DOHH2 (cell line): ENCODE data around the gene PES1.

Source experiments
- H3F3A ChIP-seq: fragments of 200-600 bp; sonication (generic), shearing (Covaris generic); 2 replicates; pipeline ENCODE4 v1.6.0; 2016; ENCODE audit warnings: antibody characterized with exemption, mild to moderate bottlenecking; ENCODE audit not compliant: control insufficient read depth, insufficient read depth
- H3K27ac ChIP-seq: fragments of 200-600 bp; sonication (generic); 2 replicates; pipeline ENCODE4 v1.5.1; 2014; ENCODE audit warnings: low read depth, mild to moderate bottlenecking, low read length, moderate library complexity
- H3K27me3 ChIP-seq: fragments of 200-600 bp; sonication (generic); 2 replicates; pipeline ENCODE4 v1.6.1; 2014; ENCODE audit warnings: mild to moderate bottlenecking, low read length, mixed read lengths; ENCODE audit not compliant: control insufficient read depth
- H3K36me3 ChIP-seq: fragments of 200-600 bp; sonication (generic); 2 replicates; pipeline ENCODE4 v1.6.1; 2014; ENCODE audit warnings: mild to moderate bottlenecking, low read length, moderate library complexity, mixed read lengths; ENCODE audit not compliant: control insufficient read depth
- H3K4me1 ChIP-seq: fragments of 200-600 bp; sonication (generic); 2 replicates; pipeline ENCODE4 v1.6.1; 2014; ENCODE audit warnings: mild to moderate bottlenecking, low read length, mixed read lengths; ENCODE audit not compliant: control insufficient read depth
- H3K4me2 ChIP-seq: fragments of 200-600 bp; sonication (generic); 2 replicates; pipeline ENCODE4 v1.6.0; 2014; ENCODE audit warnings: mild to moderate bottlenecking, low read length, moderate library complexity
- H3K4me3 ChIP-seq: fragments of 200-600 bp; sonication (generic); 2 replicates; pipeline ENCODE4 v1.5.1; 2014; ENCODE audit warnings: mild to moderate bottlenecking, low read length, mixed read lengths
- H3K79me2 ChIP-seq: fragments of 200-600 bp; sonication (generic); 2 replicates; pipeline ENCODE4 v1.6.1; 2014; ENCODE audit warnings: mild to moderate bottlenecking, low read length, mixed read lengths; ENCODE audit not compliant: control insufficient read depth
- H3K9me2 ChIP-seq: fragments of 200-600 bp; sonication (generic); replicated peaks from 2 replicates; pipeline ENCODE4 v1.6.1; 2014; ENCODE audit warnings: mild to moderate bottlenecking, low read length, mixed read lengths; ENCODE audit not compliant: control insufficient read depth
- H3K9me3 ChIP-seq: fragments of 200-600 bp; sonication (generic); 2 replicates; pipeline ENCODE4 v1.6.1; 2014; ENCODE audit warnings: antibody characterized with exemption, low read length, mixed read lengths; ENCODE audit not compliant: control insufficient read depth, insufficient read depth
- H4K20me1 ChIP-seq: fragments of 200-600 bp; sonication (generic); 2 replicates; pipeline ENCODE4 v1.6.0; 2014; ENCODE audit warnings: low read depth, mild to moderate bottlenecking, antibody characterized with exemption, low read length, moderate library complexity; ENCODE audit not compliant: control insufficient read depth, insufficient read depth
- CTCF ChIP-seq: fragments of 200-600 bp; sonication (generic); IDR thresholded peaks from one replicate; pipeline ENCODE4 v1.5.1; 2014; ENCODE audit warnings: antibody characterized with exemption, mild to moderate bottlenecking, low read depth, low read length; ENCODE audit not compliant: poor library complexity, severe bottlenecking
- EZH2phosphoT487 ChIP-seq: fragments of 200-600 bp; sonication (generic); IDR thresholded peaks from 2 replicates; pipeline ENCODE4 v1.6.1; 2017; ENCODE audit warnings: borderline replicate concordance, mild to moderate bottlenecking, antibody characterized with exemption, low read length, moderate library complexity, mixed read lengths

Gene PES1

GRCh38 chr22:30547188-30547587 lies 44.5 kb downstream of the PES1 start:
- TF ChIP-seq CTCF (no peak), EZH2phosphoT487 (no peak)
- no peaks in the 10 kb centered on the region for H3K9me3 ChIP-seq
- H3K4me1 ChIP-seq: no peaks in the 10 kb centered on the region
- H3K9me2 ChIP-seq: no peaks in the 10 kb centered on the region
- no peaks in the 10 kb centered on the region for H3F3A ChIP-seq
- H3K36me3 ChIP-seq: no peaks in the 10 kb centered on the region
- no peak overlapping the region for H3K4me2 ChIP-seq
- H3K27me3 ChIP-seq: peaks cover 3% of the 10 kb centered on the region; the same call in 1 of the 2 replicates
- no peak overlapping the region for H3K27ac ChIP-seq
- H3K79me2 ChIP-seq: no peaks in the 10 kb centered on the region
- H3K4me3 ChIP-seq: no peak overlapping the region
- no peaks in the 10 kb centered on the region for H4K20me1 ChIP-seq

- no peak within 1 kb of the TSS for H3K4me3 ChIP-seq
Observed at GRCh38 chr22:30546616-30547015, 45.1 kb downstream of the PES1 start, which contains the start of gene SEC14L6. Gene SEC14L6 (minus strand): TSS chr22:30546741. CDS start chr22:30546682, 59 bp downstream.

GRCh38 chr22:30542811-30543188 lies 48.9 kb downstream of the PES1 start:
- H3K27ac ChIP-seq: no peak overlapping the region
- no peaks in the 10 kb centered on the region for H3K4me1 ChIP-seq
- no peaks in the 10 kb centered on the region for H3K9me2 ChIP-seq
- H3K36me3 ChIP-seq: no peaks in the 10 kb centered on the region
- H3K4me3 ChIP-seq: no peak overlapping the region
- TF ChIP-seq EZH2phosphoT487: no peak
- TF ChIP-seq CTCF: no peak
- no peaks in the 10 kb centered on the region for H3K9me3 ChIP-seq
- peaks cover 3% of the 10 kb centered on the region; the same call in 1 of the 2 replicates for H3K27me3 ChIP-seq
- no peaks in the 10 kb centered on the region for H3F3A ChIP-seq
- H3K79me2 ChIP-seq: no peaks in the 10 kb centered on the region
- no peaks in the 10 kb centered on the region for H4K20me1 ChIP-seq
- H3K4me2 ChIP-seq: no peak overlapping the region

More at GRCh38 chr22:30546616-30547015, 45.1 kb downstream of the PES1 start, which contains the start of gene SEC14L6:
- H3K9me2 ChIP-seq: no peaks in the 10 kb centered on the region
- H3K4me2 ChIP-seq: no peak within 1 kb of the TSS
- H3K79me2 ChIP-seq: no peaks in the 10 kb centered on the region
- no peaks in the 10 kb centered on the region for H3K9me3 ChIP-seq
- H4K20me1 ChIP-seq: no peaks in the 10 kb centered on the region
- H3K27me3 ChIP-seq: peaks cover 3% of the 10 kb centered on the region; the same call in 1 of the 2 replicates
- no peaks in the 10 kb centered on the region for H3K4me1 ChIP-seq
- no peaks in the 10 kb centered on the region for H3K36me3 ChIP-seq
- no peaks in the 10 kb centered on the region for H3F3A ChIP-seq
- no peak within 1 kb of the TSS for H3K27ac ChIP-seq
- TF ChIP-seq EZH2phosphoT487 (no peak), CTCF (no peak)
